Adrenal gland (tissue), 12 donors: ENCODE data around the gene PIK3AP1. TPM values are rescaled to one million over a fixed set of nuclear protein-coding genes. Genes with fewer than 3 reads are reported as not detected.
"Not testable (repeated sequence)": the region's sequence is repeated elsewhere in the genome, so short reads cannot be mapped to it uniquely, and the experiment has no call there.

Source experiments
- DNase-seq, 7 donors: peaks; one replicate each; pipeline ENCODE4 v3.0.0-alpha.2; 2019 to 2020
- H3K27ac ChIP-seq, 5 donors: fragments of 200-600 bp; sonication (generic) in 4 of 5; 1 replicate in 3 of 5; 2 replicates in 2 of 5; pipeline versions ENCODE4 v1.5.1 to v1.8.0; 2016 to 2020; ENCODE audit warnings: mild to moderate bottlenecking in 1 of 5
- H3K27me3 ChIP-seq: fragments of 200-600 bp; 2 replicates; pipeline ENCODE4 v1.8.0; 2021
- H3K36me3 ChIP-seq, 2 donors: fragments of 200-600 bp; replicated peaks in 1 of 2; 1 replicate in 1 of 2; 2 replicates in 1 of 2; pipeline versions ENCODE4 v1.5.1 to v1.8.0; 2018 to 2022
- H3K4me1 ChIP-seq, 2 donors: fragments of 200-600 bp; replicated peaks in 1 of 2; 1 replicate in 1 of 2; 2 replicates in 1 of 2; pipeline versions ENCODE4 v1.5.1 to v1.8.0; 2018 to 2021
- H3K4me3 ChIP-seq, 4 donors: fragments of 200-600 bp; sonication (generic) in 3 of 4; one replicate each; pipeline ENCODE4 v1.5.1; 2016 to 2018
- H3K9me3 ChIP-seq, 3 donors: fragments of 200-600 bp; sonication (generic) in 1 of 3; replicated peaks in 1 of 3; 1 replicate in 2 of 3; 2 replicates in 1 of 3; pipeline versions ENCODE4 v1.5.1 to v1.8.0; 2016 to 2021
- CTCF ChIP-seq, 6 experiments: fragments of 450-650 bp in 4 of 6; fragments of 200-600 bp in 2 of 6; sonication (generic) in 1 of 6; IDR thresholded peaks; 1 replicate in 5 of 6; 2 replicates in 1 of 6; pipeline versions ENCODE4 v1.5.1 to v1.8.0; 2016 to 2021; ENCODE audit warnings: antibody characterized with exemption in 6 of 6, mild to moderate bottlenecking in 2 of 6, moderate library complexity in 1 of 6
- POLR2A ChIP-seq, 2 donors: fragments of 450-650 bp; IDR thresholded peaks; one replicate each; pipeline ENCODE4 v1.6.1; 2017; ENCODE audit warnings: antibody characterized with exemption in 2 of 2, mild to moderate bottlenecking in 2 of 2, moderate library complexity in 1 of 2
- WGBS, 4 donors: extraction: QIAGEN DNeasy Blood & Tissue Kit in 2 of 4; methylation state at CpG; one replicate each; pipeline versions ENCODE4 v1.1.5 to v1.1.7; 2013 to 2017; 5-methylcytosine and 5-hydroxymethylcytosine counted together
- intact Hi-C, 2 donors: fragments of 100-400 bp; cut with DNase I; formaldehyde crosslinking; loops; one replicate each; pipeline versions ENCODE4 v1.14.1 to v1.15.0; 2022 to 2023
- polyA plus RNA-seq, 3 donors: library from polyadenylated mRNA; stranded (reverse); fragments of 200-250 nt in 2 of 3; fragments of 350-450 nt in 1 of 3; fragmentation: Illumina TruSeq in 1 of 3; extraction: RNeasy Lipid Tissue Mini Kit (QIAGEN cat#74804) in 1 of 3; gene quantifications; one replicate each; pipeline ENCODE4 v1.2.3, GENCODE V29; 2013 to 2014
- total RNA-seq, 9 donors: library from RNA; depleted of rRNA in 4 of 9; stranded (reverse); fragments of >200 nt in 4 of 9; fragments of 120-200 nt in 1 of 9; fragmentation: NEBNext Ultra II Directional in 1 of 9; extraction: Animal tissue kit (Norgen Biotek cat#: 25700) in 1 of 9; gene quantifications; one replicate each; pipeline versions ENCODE4 v1.1.0 to v1.2.4, GENCODE V29; 2013 to 2023
- donor health status: healthy with polysubstance abuse.
- donor health status: Bipolar disorder and iron deficiency.
- donor health status: DM: yes; HTN: yes; CAD: no.
- donor health status: DM: no; HTN: no; CAD: no.
- donor health status: DM: no; HTN: no; CAD: no.
- donor health status: DM: yes; HTN: yes; CAD: no.

The PIK3AP1 gene
- total and polyA plus RNA-seq, 12 donors = 2.0 to 38.5 (median 10.4) TPM

GRCh38 chr10:96753956-96754355 lies 33.6 kb upstream of the PIK3AP1 start:
- WGBS, 4 donors = 30 to 56% (median 40%) methylated on average over 1 of the region's 1 CpG
- DNase-seq = no peak
- H3K9me3 ChIP-seq = no peaks in the 10 kb centered on the region
- intact Hi-C loops = no loop called here
- H3K4me1 ChIP-seq = no peaks in the 10 kb centered on the region
- H3K27ac ChIP-seq = no peak overlapping the region
- no peaks in the 10 kb centered on the region for H3K27me3 ChIP-seq
- TF ChIP-seq CTCF (IDR thresholded peaks at IDR 0.05) (no peak), POLR2A (IDR thresholded peaks at IDR 0.05) (no peak)
- no peak overlapping the region for H3K4me3 ChIP-seq
- no peaks in the 10 kb centered on the region for H3K36me3 ChIP-seq

GRCh38 chr10:96752375-96752774 lies 32.1 kb upstream of the PIK3AP1 start:
- intact Hi-C loops = no loop called here
- no peaks in the 10 kb centered on the region for H3K9me3 ChIP-seq
- TF ChIP-seq CTCF (IDR thresholded peaks at IDR 0.05) = no peak
- no peak for TF ChIP-seq POLR2A (IDR thresholded peaks at IDR 0.05)
- no peaks in the 10 kb centered on the region for H3K27me3 ChIP-seq
- H3K36me3 ChIP-seq = no peaks in the 10 kb centered on the region
- no peak overlapping the region for H3K27ac ChIP-seq
- no peak for DNase-seq
- no peak overlapping the region for H3K4me3 ChIP-seq
- 75 to 83% (median 79%) methylated on average over 4 of the region's 4 CpGs for WGBS, 4 donors
- no peaks in the 10 kb centered on the region for H3K4me1 ChIP-seq

- H3K9me3 ChIP-seq, H3K4me1 ChIP-seq, H3K36me3 ChIP-seq, H3K4me3 ChIP-seq, intact Hi-C loops, H3K27me3 ChIP-seq, DNase-seq, H3K27ac ChIP-seq: not testable (repeated sequence)
- 94 to 96% (median 94%) methylated on average over 6 to 23 of the region's 24 CpGs for WGBS, 4 donors
Observed at GRCh38 chr10:96750316-96750715, 30.0 kb upstream of the PIK3AP1 start.

GRCh38 chr10:96747734-96748550 lies 27.6 kb upstream of the PIK3AP1 start:
- no peak for DNase-seq
- H3K27me3 ChIP-seq = no peaks in the 10 kb centered on the region
- 61 to 79% (median 66%) methylated on average over 7 of the region's 7 CpGs for WGBS, 4 donors
- no peaks in the 10 kb centered on the region for H3K4me1 ChIP-seq
- H3K27ac ChIP-seq = peak overlapping the region in 1 of 5 donors; percentile 16
- H3K36me3 ChIP-seq = no peaks in the 10 kb centered on the region
- intact Hi-C loops = loop anchor here in 1 of 2 donors (10.0 kb wide), 1 partner anchor 353 kb away; no protein-coding TSS in a partner anchor
- H3K4me3 ChIP-seq = no peak overlapping the region
- H3K9me3 ChIP-seq = no peaks in the 10 kb centered on the region
- TF ChIP-seq CTCF (IDR thresholded peaks at IDR 0.05) (no peak), POLR2A (IDR thresholded peaks at IDR 0.05) (no peak)

- Histone ChIP-seq H3K9me3 (no peaks in the 10 kb centered on the region), H3K4me1 (no peaks in the 10 kb centered on the region), H3K36me3 (no peaks in the 10 kb centered on the region), H3K4me3 (no peak overlapping the region), H3K27ac (no peak overlapping the region), H3K27me3 (no peaks in the 10 kb centered on the region)
- 70 to 83% (median 75%) methylated on average over 3 of the region's 3 CpGs for WGBS, 4 donors
- no peak for DNase-seq
- no peak for TF ChIP-seq POLR2A (IDR thresholded peaks at IDR 0.05)
- TF ChIP-seq CTCF (IDR thresholded peaks at IDR 0.05) = no peak
- intact Hi-C loops = loop anchor here in 1 of 2 donors (10.0 kb wide), 1 partner anchor 352 kb away; no protein-coding TSS in a partner anchor
Observed at GRCh38 chr10:96746503-96746902, 26.2 kb upstream of the PIK3AP1 start.
